HG02840 (cell line): Measurements from ENCODE around the gene C11orf54.
"Not testable (repeated sequence)": the region's sequence is repeated elsewhere in the genome, so short reads cannot be mapped to it uniquely, and the experiment has no call there.

Experiments
- ATAC-seq: cut with Tn5 transposase; IDR thresholded peaks from one replicate; pipeline ENCODE4 v1.9.1; 2021; ENCODE audit warnings: mild to moderate bottlenecking, moderate library complexity, moderate number of reproducible peaks; ENCODE audit not compliant: unreplicated experiment, low FRiP score

C11orf54 gene

GRCh38 chr11:93761910-93762309 is 20.4 kb downstream of the C11orf54 start:
- no peak for ATAC-seq

- ATAC-seq = no peak
Measured at GRCh38 chr11:93765551-93765950, 24.1 kb downstream of the C11orf54 start.

DNA sequence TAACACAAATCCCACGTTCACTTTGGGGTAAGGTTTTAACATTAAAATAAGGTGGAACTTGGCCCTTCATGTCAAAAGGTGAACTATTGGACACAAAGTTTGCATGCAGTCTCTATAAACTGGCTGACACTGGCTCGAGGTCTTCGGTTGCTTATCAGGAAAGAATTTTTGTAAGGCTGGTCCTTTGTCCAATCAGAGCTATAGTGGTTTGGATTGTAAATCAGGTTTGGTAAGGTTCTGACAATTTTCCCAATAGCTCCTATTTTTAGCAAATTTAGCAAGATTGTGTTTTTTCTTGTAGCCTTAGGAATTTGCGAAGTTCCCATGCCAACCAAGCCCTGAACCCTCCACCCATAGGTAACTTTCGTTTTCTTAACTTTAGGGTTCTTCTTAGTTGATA is 25.0 kb downstream of the C11orf54 start:
- no peak for ATAC-seq

GRCh38 chr11:93767018-93767417 is 25.5 kb downstream of the C11orf54 start:
- no peak for ATAC-seq

GRCh38 chr11:93770160-93770559 is 28.7 kb downstream of the C11orf54 start:
- no peak for ATAC-seq

- ATAC-seq = no peak
Measured at GRCh38 chr11:93772123-93772522, 30.7 kb downstream of the C11orf54 start.

GRCh38 chr11:93773045-93773477 is 31.6 kb downstream of the C11orf54 start:
- no peak for ATAC-seq

GRCh38 chr11:93773601-93774200 is 32.2 kb downstream of the C11orf54 start:
- no peak for ATAC-seq

DNA sequence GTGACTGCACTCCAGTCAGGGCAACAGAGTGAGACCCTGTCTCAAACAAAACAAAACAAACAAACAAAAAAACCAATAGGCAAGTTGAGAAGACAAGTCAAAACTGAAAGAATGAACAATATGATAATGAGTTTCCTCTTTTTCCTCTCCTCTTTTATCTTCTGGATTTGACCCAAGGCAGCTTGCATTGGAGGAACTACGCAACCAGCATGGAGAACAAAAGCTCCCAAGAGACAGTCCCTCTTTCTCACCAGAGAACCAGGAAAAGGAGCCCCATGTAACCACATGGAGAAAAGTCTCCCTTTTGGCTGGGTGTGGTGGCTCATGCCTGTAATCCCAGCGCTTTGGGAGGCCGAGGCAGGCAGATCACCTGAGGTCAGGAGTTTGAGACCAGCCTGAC is 33.1 kb downstream of the C11orf54 start:
- ATAC-seq = not testable (repeated sequence)

DNA sequence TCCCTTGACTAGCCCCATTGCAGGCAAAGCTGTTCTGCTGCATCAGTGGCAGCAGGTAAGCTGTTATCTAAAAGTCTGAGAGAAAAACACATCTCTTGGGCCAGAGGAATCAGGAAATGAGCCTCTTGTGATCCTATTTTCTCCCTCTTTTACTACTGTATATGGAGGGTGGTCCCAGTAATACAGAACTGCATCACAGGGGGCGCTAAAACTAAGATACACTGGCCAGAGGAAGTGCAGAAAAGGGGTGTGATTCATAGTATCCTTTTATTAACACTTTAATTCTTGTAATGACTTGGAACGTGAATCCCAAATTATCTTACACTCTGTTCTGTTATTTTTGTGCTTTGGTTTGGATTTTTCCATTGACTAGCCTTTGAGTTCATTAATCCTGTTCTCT is 33.8 kb downstream of the C11orf54 start:
- ATAC-seq = no peak

DNA sequence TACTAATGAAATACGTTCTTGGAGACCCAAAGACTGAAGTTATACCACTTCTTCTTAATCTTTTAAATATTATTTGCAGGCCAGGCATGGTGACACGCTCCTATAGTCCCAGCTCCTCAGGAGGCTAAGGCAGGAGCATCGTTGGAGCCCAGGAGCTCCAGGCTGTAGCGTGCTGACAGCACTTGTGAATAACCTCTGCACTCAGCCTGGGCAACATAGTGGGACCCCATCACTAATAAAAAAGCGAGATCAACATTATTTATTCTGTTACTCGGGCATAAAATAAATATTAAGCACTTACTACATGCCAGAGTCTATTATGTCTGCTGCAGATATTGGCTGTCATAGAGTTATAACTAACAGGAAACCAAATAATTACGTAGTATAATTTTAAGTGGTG is 41.9 kb downstream of the C11orf54 start:
- ATAC-seq = no peak

GRCh38 chr11:93783765-93784144 is 42.3 kb downstream of the C11orf54 start:
- peak; percentile 41 for ATAC-seq

DNA sequence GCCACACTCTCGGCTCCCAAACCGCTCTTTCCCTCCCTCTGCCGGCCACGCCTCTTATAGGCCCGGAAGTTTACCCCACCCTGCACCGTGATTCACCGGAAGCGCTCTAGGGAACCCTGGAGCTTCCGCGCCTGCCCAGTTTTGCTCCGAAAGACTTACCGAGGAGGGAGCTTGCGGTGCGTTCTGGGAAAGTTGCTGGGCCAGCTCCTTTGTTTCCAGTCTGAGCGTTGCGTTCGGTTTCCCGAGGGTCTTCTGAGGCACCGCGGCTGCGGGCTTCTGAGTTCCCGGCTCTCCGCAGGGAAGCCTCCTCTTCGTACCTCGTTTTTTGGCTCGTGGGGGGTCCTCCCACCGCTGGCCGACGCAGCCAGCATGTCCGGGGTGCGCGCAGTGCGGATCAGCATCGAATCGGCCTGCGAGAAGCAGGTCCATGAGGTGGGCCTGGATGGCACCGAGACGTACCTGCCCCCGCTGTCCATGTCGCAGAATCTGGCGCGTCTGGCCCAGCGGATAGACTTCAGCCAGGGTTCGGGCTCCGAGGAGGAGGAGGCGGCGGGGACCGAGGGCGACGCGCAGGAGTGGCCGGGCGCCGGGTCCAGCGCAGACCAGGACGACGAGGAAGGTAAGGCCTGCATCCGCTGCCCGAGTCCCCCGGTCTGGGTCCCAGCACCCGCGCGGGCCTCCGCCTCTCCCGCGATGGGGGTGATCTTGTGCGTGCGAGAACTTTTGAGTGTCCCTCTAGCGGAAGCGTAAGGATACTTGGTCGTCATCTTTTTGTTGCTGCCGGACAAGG is 42.9 kb downstream of the C11orf54 start, which contains the start of gene MED17:
MED17 (plus strand) TSS at position 138 of the 790 bp plus-strand sequence; CDS start at position 370, 232 bp downstream.
- ATAC-seq = peak; percentile 96

- ATAC-seq = peak; percentile 28
Measured at GRCh38 chr11:93784935-93785360, 43.5 kb downstream of the C11orf54 start.

DNA sequence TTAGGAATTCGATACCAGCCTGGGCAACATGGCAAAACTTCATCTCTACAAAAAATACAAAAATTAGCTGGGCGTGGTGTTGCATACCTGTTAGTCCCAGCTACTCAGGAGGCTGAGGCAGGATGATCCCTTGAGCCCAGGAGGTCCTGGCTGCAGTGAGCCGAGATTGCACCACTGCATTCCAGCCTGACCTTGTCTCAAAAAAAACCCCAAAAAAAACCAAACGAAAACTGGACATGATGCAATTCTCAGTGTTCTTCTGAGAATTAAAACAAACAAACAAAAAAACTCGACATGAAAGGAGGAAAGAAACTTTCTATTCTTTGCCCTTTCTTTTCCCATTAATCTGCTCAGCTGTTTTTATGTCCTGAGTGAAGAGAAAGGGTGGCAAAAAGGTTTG is 50.0 kb downstream of the C11orf54 start:
- no peak for ATAC-seq

- ATAC-seq = no peak
Measured at GRCh38 chr11:93796441-93797231, 55.2 kb downstream of the C11orf54 start.

DNA sequence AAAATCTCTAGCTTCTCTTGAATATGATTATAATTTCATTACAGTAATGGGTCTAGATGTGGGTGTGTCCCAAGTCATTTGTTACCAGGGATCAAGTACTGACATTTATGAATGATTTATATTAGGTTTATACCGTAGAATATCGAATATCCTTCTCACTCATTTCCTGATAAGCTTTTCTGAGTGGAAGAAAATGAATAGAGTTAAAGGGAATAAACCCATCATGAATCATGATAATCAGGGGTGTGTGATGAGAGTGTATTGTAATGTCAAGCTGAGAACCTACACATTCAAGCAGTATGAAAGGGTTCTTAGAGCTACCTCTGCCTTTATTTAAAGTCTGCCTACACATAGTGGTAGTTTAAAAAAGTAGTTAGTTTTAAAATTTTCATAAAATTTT is 59.9 kb downstream of the C11orf54 start:
- no peak for ATAC-seq

DNA sequence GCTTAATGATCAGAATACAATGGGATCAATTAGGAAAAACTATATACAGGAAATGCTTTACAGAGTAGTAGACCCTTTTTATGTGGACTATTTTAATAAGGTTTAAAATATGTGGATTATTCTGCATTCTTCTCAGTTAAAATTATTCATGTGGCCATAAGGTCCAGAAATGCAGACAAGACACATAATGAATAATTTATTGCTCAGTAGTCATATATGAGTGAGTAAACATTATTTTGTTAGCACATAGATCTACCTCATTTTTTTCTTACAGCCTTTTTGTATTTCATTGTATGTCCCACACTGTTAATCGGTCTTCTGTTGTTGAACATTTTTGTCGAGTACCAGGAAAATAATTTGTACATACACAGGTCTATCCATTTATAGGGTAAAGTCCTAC is 63.4 kb downstream of the C11orf54 start:
- ATAC-seq = no peak

DNA sequence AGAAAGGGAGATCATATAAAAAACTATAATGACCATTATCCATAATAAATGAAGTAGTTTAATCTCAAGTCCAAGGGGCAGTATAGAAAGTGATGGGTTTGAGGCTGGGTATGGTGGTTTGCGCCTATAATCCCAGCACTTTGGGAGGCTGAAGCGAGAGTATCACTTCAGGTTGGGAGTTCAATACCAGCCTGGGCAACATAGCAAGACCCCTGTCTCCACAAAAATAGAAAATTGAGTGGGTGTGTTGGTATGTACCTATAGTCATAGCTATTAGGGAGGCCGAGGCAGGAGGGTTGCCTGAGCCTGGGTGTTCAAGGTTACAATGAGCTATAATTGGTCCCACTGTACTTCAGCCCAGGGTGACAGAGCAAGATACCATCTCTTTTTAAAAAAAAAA is 66.5 kb downstream of the C11orf54 start:
- no peak for ATAC-seq

DNA sequence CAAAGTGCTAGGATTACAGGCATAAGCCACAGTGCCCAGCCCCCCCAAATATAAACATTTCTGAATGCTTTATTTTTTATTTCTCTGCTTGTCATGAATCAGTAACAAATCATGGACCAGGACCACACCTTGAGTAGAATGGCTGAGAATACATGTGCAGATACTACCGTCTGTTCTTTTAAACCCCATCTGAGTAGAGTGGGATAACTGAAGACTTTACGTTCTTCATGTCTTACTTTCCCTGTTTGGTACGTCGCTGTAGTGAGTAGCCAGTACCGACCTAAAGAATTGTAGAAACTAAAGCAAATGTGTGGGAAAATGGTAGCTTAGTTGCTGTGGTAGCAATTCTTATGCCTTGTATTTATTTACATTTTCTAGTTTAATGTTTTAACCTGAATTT is 72.5 kb downstream of the C11orf54 start:
- ATAC-seq = no peak
